Ammon's horn (tissue), 1 donor: ENCODE results near the gene COL16A1.

ENCODE experiments used
- DNase-seq: peaks from one replicate; pipeline ENCODE4 v3.0.0-alpha.2; 2016; ENCODE audit warnings: low spot score

COL16A1 gene

GRCh38 chr1:31645274-31645568, 58.6 kb downstream of the COL16A1 start:
- no peak for DNase-seq

GRCh38 chr1:31644560-31645273, 59.1 kb downstream of the COL16A1 start, which contains the start of gene PEF1:
Gene PEF1 (minus strand): TSS chr1:31644876. CDS start chr1:31644864, 12 bp downstream.
- DNase-seq, result peak; percentile 100

- no peak for DNase-seq
These were observed 59.7 kb downstream of the COL16A1 start for GRCh38 chr1:31643976-31644559.

- no peak for DNase-seq
These were observed 60.9 kb downstream of the COL16A1 start for GRCh38 chr1:31642897-31643296.

GRCh38 chr1:31642366-31642765, 61.5 kb downstream of the COL16A1 start:
- DNase-seq, result no peak

- no peak for DNase-seq
These were observed 62.9 kb downstream of the COL16A1 start for GRCh38 chr1:31640964-31641363.

- no peak for DNase-seq
These were observed 63.6 kb downstream of the COL16A1 start for GRCh38 chr1:31640179-31640578.

GRCh38 chr1:31639543-31639942, 64.3 kb downstream of the COL16A1 start:
- DNase-seq, result no peak

GRCh38 chr1:31637915-31638673, 65.7 kb downstream of the COL16A1 start:
- no peak for DNase-seq

GRCh38 chr1:31633117-31633516, 70.7 kb downstream of the COL16A1 start:
- no peak for DNase-seq

GRCh38 chr1:31632649-31633048, 71.2 kb downstream of the COL16A1 start:
- no peak for DNase-seq

- no peak for DNase-seq
These were observed 74.8 kb downstream of the COL16A1 start for GRCh38 chr1:31628931-31629556.

- peak; percentile 64 for DNase-seq
These were observed 75.8 kb downstream of the COL16A1 start for GRCh38 chr1:31627930-31628559.

GRCh38 chr1:31627301-31627929, 76.4 kb downstream of the COL16A1 start:
- peak; percentile 32 for DNase-seq

- peak; percentile 28 for DNase-seq
These were observed 77.3 kb downstream of the COL16A1 start for GRCh38 chr1:31626223-31627207.

GRCh38 chr1:31625561-31626222, 78.1 kb downstream of the COL16A1 start:
- no peak for DNase-seq

GRCh38 chr1:31624731-31625514, 78.9 kb downstream of the COL16A1 start:
- no peak for DNase-seq

GRCh38 chr1:31624309-31624708, 79.5 kb downstream of the COL16A1 start:
- no peak for DNase-seq

GRCh38 chr1:31623365-31623764, 80.5 kb downstream of the COL16A1 start:
- DNase-seq, result no peak
